Hematopoietic multipotent progenitor cell (in vitro differentiated cells): ENCODE results near the gene B3GAT2. TPM values are rescaled to one million over a fixed set of nuclear protein-coding genes. Genes with fewer than 3 reads are reported as not detected.

Source experiments
- DNase-seq, 3 donors: peaks; one replicate each; pipeline ENCODE4 v3.0.0-alpha.2; 2011 to 2015; ENCODE audit warnings: low read depth in 2 of 3, low spot score in 2 of 3
- total RNA-seq: library from RNA; depleted of rRNA; stranded (reverse); fragments of >200 nt; gene quantifications from one replicate; pipeline ENCODE4 v1.2.3, GENCODE V29; 2012

B3GAT2 gene
- total RNA-seq, 1 donor, result not detected

DNA sequence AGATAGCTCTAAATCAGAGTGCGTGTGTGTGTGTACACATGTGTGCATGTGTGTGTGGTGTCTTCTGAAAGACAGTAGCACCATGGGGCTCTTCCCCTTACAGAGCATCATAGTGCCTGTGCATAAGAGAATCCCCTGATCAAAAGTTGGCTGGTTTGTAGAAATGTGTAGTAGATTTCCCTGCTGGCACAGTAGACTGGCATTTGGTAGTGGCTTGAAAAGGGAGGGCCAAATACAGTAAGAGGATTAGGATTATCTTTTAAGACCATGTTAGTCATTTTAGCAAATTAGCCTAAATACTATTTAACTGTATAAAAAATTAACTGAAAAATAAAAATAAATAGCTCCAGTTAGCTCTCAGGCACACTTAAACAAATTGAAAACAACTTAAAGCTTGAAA lies 112.6 kb downstream of the B3GAT2 start:
- DNase-seq, result no peak

DNA sequence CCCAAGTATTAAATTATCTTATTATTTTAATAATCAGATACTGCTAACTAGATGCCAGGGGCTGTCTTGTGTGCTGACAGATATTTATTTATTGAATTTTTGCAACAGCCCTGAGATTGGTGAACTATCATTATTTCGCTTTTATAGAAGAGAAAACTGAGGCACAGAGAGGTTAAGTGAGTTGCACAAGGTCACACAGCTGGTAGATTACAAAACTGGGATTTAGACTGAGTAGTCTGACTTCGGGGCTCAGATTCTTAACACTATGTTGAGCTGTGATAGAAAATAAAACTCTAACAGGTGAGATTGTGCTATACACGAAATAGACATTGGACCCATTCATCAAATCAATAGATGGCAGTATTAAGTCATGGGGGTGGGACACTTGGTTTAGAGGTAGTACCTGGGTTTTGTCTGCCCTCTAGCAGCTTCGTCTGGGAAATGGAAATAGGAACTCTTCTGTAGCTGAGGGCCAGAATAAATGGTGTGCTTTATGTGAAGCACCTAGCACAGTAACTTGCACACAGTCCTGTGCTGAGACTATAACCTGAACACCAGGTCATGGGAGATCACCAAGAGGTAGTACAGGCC lies 113.4 kb downstream of the B3GAT2 start:
- no peak for DNase-seq

DNA sequence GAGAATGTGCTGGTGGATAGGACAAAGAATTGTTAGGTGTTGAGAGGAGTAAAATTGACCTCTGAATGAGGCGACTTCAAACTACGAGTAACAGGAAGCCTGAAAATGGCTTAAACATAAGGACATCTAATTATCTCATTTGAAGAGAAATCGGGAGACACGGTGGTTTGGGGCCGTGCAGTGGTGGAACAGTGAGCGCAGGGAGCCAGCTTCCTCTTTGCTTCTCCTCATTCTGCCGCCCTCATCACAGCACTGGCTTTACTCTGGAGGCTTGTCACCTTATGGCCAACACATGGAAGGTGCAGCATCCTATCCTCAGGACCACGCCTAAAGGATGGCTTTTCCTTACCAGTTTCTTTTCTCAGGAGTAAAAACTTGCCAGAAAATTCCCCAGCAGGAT lies 114.3 kb downstream of the B3GAT2 start:
- DNase-seq, result no peak

DNA sequence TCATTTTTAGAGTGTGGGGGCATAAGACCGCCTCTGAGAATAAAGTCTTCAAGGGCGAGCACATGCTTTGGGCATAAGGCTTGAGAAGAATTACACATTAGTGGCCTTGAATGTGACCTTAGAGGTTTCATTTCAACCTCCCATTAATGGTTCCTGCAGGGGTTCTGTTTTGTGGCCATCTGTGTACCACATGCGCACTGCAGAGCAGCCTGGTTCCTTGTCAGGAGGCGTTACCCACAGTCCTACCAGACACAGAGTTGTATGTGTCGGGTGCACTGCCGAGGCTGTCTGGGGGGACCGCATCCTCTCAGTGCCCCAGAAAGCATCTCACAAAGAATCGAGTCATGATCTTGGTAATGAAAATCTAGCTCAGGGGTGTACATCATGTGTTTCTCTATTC lies 115.7 kb downstream of the B3GAT2 start:
- DNase-seq, result no peak

DNA sequence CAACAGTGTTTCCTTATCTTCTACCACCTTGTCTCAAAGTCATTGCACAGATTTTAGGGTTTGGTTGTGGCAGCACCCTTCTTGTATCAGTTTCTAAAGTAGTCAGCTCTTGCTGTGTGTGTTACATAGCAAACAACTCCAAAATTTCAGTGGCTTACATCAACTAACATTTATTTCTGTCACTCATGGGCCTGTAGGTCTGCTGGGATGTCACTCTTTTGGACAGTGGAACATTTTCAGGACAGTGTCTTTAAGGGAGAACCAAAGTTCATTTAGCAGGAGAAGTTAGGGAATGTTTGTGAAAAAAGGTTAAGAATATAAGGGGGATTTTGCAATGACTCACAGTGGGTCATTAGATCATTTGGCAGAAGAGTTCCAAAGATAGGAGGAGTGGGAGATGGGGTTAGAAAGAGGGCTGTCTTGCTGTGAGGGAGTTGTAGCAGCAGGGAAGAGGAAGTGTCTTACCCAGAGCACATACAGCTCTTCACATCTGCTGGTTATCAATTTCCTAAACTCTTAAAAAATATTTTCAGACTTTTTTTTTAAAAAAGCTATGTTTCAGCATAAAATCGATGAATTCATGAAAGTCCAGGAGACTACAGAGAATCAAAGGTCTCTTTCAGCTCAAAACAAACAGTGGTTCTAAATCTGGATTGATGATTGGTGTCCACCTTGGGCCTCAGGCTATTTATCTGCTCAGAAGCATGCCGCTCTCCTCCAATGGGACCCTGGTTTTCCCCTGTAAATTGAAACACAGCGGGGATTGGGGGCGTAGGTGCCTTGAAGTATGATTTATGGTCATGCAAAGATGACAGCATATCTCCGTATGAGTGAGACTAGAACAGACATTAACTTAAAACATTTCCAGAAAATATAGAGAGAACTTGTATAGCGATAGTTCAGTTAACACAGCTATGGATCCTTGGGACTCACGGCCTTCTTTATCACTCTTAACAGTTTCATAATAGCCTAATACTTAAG lies 117.3 kb downstream of the B3GAT2 start:
- no peak for DNase-seq

DNA sequence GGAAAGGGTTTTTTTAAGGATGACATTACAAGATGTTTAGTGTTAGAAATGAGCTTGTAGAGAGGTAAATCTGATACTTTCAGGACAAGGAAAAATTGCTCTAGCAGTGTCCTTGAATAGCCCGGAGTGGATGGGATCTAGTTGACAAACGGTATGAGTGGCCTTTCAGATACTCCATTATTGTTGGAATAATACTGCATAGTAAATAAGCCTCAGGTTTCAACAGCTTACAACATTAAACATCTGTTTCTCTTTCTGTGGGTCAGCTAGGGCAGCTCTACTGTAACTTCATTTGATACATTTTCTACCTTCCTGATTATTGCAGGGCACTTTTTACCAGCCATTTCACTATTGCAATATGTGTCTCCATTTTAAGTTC lies 118.0 kb downstream of the B3GAT2 start:
- no peak for DNase-seq

DNA sequence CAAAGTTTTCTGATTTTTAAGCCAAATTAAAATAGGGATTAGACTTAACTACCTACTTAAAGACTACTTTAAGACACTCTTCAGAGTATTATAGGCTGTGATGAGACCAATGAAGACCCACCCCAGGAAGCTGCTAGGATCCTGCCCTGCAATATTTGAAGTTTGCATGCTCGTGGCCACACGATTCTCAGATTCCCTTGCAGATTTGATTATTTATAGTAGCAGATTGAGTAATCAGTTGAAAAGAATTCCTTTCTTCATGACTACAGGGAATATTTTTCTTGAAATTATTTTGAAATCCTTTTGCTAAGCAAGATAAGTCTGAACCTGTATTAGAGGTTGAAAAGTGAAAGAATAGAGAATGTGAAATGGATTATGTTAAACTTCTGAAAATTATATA lies 122.3 kb downstream of the B3GAT2 start:
- DNase-seq, result no peak

DNA sequence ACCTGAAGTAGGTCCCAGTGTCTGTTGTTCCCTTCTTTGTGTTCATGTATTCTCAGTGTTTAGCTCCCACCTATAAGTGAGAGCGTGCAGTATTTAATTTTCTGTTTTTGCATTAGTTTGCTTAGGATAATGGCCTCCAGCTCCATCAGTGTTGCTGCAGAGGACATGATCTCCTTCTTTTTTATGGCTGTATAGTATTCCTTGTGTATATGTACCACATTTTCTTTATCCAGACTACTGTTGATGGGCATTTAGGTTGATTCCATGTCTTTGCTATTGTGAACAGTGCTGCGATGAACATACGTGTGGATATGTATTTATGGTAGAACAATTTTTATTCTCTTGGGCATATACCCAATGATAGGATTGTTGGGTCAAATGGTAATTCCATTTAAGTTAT lies 125.4 kb downstream of the B3GAT2 start:
- no peak for DNase-seq

DNA sequence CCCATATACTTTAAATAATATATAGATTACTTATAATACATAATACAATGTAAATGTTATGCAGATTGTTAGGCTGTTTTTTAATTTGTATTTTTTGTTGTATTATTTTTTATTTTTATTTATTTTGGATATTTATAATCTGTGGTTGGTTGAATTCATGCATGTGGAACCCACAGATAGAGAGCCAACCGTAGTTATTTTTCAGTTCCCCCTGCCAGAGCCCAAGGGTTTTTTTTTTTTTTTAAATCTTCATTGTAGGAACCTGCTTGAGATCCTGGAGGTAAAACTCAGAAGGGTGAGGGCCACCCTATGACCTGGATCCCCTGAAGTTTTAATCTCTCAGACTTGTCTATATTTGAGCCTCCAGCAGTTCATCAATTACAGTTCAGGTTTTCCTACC lies 133.2 kb downstream of the B3GAT2 start:
- no peak for DNase-seq

DNA sequence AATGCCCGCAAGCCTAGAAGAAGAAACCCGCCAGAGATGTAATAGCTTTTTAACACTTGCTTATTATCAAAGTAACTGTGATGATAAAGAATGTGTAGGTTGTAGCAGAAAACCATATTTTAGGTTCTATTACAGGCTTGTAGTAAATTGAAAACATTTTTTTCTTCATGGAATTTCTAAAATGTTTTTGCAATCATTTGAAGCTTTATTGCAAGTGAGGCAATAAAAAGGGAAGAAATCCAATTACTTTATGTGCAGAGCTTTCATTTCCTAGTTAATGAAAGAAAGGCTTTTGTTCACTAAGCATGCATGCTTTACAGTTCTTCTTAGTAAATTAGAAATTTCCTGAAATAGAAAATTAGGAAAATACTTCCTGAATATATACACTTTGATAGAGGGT lies 135.1 kb downstream of the B3GAT2 start:
- DNase-seq, result no peak

DNA sequence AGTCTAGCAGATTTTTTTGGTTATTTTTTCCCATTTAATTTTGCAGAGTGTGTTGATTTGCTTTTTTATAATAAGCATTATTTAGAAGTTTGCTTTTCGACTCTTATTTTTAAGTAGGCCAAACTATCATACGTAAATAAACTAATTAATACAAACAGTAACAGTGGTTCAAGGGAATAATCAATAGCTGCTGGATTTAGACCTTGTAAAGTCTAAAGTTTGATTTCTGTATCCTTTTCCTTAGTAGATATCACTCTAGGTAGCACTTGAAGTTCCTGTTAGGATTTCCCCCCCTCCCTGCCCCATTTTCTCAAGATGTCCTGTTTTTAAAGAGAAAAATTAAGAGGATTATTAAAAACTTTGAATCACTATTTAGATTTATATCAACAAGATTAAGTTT lies 136.1 kb downstream of the B3GAT2 start:
- DNase-seq, result no peak

DNA sequence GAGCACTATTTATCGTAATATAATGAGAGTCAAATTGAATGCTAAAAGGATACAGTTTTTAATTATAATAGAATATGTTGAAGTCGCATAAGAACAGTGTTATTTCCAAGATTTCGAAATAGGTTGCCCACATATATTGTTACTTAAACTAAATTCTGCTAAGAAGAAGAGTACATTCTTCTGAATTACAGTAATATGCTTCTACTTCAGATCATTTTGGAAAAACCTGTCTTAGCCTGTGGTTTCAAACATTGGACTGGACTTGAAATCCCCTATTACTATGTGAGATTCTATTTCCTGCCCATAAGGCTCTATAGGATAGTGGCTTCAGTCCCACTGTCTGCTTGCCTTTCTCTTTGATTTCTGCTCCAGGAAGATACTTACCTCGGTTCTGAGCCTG lies 137.2 kb downstream of the B3GAT2 start:
- DNase-seq, result no peak

DNA sequence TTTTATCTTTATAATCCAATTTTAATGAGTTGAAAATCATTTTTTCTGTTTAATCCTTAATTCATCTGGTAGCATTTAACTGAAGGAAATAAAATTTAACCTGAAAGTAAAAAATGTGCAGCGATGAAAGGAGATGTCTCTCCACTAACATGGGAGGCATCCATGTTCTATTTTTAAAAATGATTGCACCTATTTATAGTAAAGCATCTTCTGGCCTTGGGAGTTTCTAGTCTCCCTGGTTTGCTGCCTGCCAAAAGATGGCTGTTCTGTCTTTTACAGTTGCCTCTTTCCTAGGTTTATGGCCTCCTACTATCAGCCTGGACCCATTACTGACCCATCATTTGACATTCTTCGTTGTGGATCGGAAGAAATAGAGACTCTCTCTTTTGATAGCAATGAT lies 143.0 kb downstream of the B3GAT2 start:
- DNase-seq, result no peak

DNA sequence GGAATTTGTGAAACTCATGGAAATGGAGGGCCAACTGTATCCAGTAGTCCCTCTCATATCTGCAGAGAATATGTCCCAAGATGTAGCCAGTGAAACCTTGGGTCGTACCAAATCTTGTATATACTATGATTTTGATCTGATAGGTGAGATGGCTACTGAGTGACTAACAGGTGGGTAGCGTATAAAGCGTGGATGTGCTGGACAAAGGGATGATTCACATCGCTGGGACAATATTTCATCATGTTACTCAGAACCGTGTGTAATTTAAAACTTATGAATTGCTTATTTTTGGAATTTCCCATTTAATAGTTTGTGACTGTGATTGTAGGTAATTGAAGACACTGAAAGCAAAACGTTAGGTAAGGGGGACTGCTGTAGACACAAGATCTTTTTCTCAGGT lies 145.1 kb downstream of the B3GAT2 start:
- no peak for DNase-seq
